Thoracic aorta (tissue), 2 donors: ENCODE data around the gene PRRC2A. TPM values are rescaled to one million over a fixed set of nuclear protein-coding genes. Genes with fewer than 3 reads are reported as not detected.

Experiments
- ATAC-seq: fragments of 150-250 bp; one replicate; pipeline ENCODE4 v1.8.0; 2017; ENCODE audit warnings: low read depth; ENCODE audit not compliant: insufficient number of reproducible peaks, low FRiP score
- DNase-seq: peaks from one replicate; pipeline ENCODE4 v3.0.0-alpha.2; 2020; ENCODE audit warnings: low spot score
- H3K27ac ChIP-seq, 2 donors: fragments of 200-600 bp; sonication (generic); 1 replicate in 1 of 2; 2 replicates in 1 of 2; pipeline ENCODE4 v1.5.1; 2016; ENCODE audit warnings: mild to moderate bottlenecking in 2 of 2, moderate library complexity in 2 of 2
- H3K27me3 ChIP-seq: fragments of 200-600 bp; sonication (generic); replicated peaks from 2 replicates; pipeline ENCODE4 v1.6.0; 2016; ENCODE audit warnings: mild to moderate bottlenecking; ENCODE audit not compliant: insufficient read depth
- H3K36me3 ChIP-seq: fragments of 200-600 bp; sonication (generic); one replicate; pipeline ENCODE4 v1.5.1; 2016
- H3K4me1 ChIP-seq, 2 donors: fragments of 200-600 bp; sonication (generic); 1 replicate in 1 of 2; 2 replicates in 1 of 2; pipeline versions ENCODE4 v1.5.1 to v1.6.0; 2016; ENCODE audit warnings: low read depth in 2 of 2, mild to moderate bottlenecking in 1 of 2; ENCODE audit not compliant: control insufficient read depth in 1 of 2
- H3K4me3 ChIP-seq: fragments of 200-600 bp; sonication (generic); 2 replicates; pipeline ENCODE4 v1.5.1; 2016; ENCODE audit warnings: mild to moderate bottlenecking
- H3K9me3 ChIP-seq: fragments of 200-600 bp; sonication (generic); 2 replicates; pipeline ENCODE4 v1.5.1; 2016
- CTCF ChIP-seq: fragments of 200-600 bp; sonication (generic); IDR thresholded peaks from one replicate; pipeline ENCODE4 v1.5.1; 2019; ENCODE audit warnings: antibody characterized with exemption
- total RNA-seq, 2 donors: library from RNA; depleted of rRNA; stranded (reverse); fragments of >200 nt; gene quantifications; one replicate each; pipeline versions ENCODE4 v1.1.0 to v1.2.3, GENCODE V29; 2016

PRRC2A gene
- total RNA-seq, 2 donors from 2014 or later = 94.2 to 130 TPM

- no peak within 1 kb of the TSS for H3K27ac ChIP-seq
- ATAC-seq (no peak), DNase-seq (no peak)
- peak within 1 kb of the TSS; percentile 18 for H3K4me3 ChIP-seq
- no peak for TF ChIP-seq CTCF
- no peaks in the 10 kb centered on the region for H3K27me3 ChIP-seq
- peaks cover 3% of the 10 kb centered on the region in 2 donors for H3K4me1 ChIP-seq
- no peaks in the 10 kb centered on the region for H3K36me3 ChIP-seq
- no peaks in the 10 kb centered on the region for H3K9me3 ChIP-seq
Measured at GRCh38 chr6:31614684-31615578, 5.6 kb upstream of the PRRC2A start, which contains the start of gene AIF1. Gene AIF1, plus strand, starts transcription at chr6:31615234. Its CDS starts 96 bp downstream, at chr6:31615330.

- Histone ChIP-seq H3K36me3 (no peaks in the 10 kb centered on the region), H3K9me3 (no peaks in the 10 kb centered on the region), H3K4me1 (peaks cover 3% of the 10 kb centered on the region in 2 donors), H3K4me3 (peak overlapping the region; percentile 18), H3K27ac (no peak overlapping the region), H3K27me3 (no peaks in the 10 kb centered on the region)
- ATAC-seq (no peak), DNase-seq (no peak)
- no peak for TF ChIP-seq CTCF
Measured at GRCh38 chr6:31615748-31616147, 4.8 kb upstream of the PRRC2A start.

- no peak for ATAC-seq
Measured at GRCh38 chr6:31617010-31617409, 3.5 kb upstream of the PRRC2A start.

GRCh38 chr6:31619805-31620585 lies 520 bp upstream of the PRRC2A start:
- peaks cover 15% of the 10 kb centered on the region for H3K36me3 ChIP-seq
- H3K4me1 ChIP-seq = peaks cover 6 to 20% of the 10 kb centered on the region in 2 donors
- TF ChIP-seq CTCF = no peak
- H3K9me3 ChIP-seq = no peaks in the 10 kb centered on the region
- H3K4me3 ChIP-seq = peak overlapping the region; percentile 96
- ATAC-seq = peak; percentile 92
- DNase-seq = peak; percentile 95
- H3K27me3 ChIP-seq = no peaks in the 10 kb centered on the region
- peak overlapping the region; percentile 96 to 97 for H3K27ac ChIP-seq

More at GRCh38 chr6:31617010-31617409, 3.5 kb upstream of the PRRC2A start:
- DNase-seq = no peak
- Histone ChIP-seq H3K4me3 (no peak overlapping the region), H3K27ac (no peak overlapping the region), H3K4me1 (peaks cover 5 to 10% of the 10 kb centered on the region in 2 donors), H3K9me3 (no peaks in the 10 kb centered on the region), H3K27me3 (no peaks in the 10 kb centered on the region), H3K36me3 (no peaks in the 10 kb centered on the region)
- no peak for TF ChIP-seq CTCF
